Measurements from ENCODE around the gene MAPK14.

- TF ChIP-seq CTCF (conservative IDR thresholded peaks at IDR 0.05; ENCODE audit: low read depth, low read length), result no peak
- TF ChIP-seq EZH2 (IDR thresholded peaks at IDR 0.05; ENCODE audit: borderline replicate concordance, low read depth, low read length, poor library complexity, severe bottlenecking), result no peak
These were observed 41.0 kb downstream of the MAPK14 start for GRCh38 chr6:36068586-36068985.

Data from A673 (cell line).